ENCODE results near the gene HTRA1. TPM values are rescaled to one million over a fixed set of nuclear protein-coding genes. Genes with fewer than 3 reads are reported as not detected.

The HTRA1 gene
- total RNA-seq, 1 experiment from 2014 or later: 18.6 TPM

GRCh38 chr10:122546242-122546641 is 84.9 kb downstream of the HTRA1 start:
- TF ChIP-seq EZH2phosphoT487 (IDR thresholded peaks at IDR 0.05; ENCODE audit: borderline replicate concordance, low read length) (no peak), EZH2 (IDR thresholded peaks at IDR 0.05; ENCODE audit: low read length, unreplicated experiment) (no peak)
- TF ChIP-seq, protein P1, sequence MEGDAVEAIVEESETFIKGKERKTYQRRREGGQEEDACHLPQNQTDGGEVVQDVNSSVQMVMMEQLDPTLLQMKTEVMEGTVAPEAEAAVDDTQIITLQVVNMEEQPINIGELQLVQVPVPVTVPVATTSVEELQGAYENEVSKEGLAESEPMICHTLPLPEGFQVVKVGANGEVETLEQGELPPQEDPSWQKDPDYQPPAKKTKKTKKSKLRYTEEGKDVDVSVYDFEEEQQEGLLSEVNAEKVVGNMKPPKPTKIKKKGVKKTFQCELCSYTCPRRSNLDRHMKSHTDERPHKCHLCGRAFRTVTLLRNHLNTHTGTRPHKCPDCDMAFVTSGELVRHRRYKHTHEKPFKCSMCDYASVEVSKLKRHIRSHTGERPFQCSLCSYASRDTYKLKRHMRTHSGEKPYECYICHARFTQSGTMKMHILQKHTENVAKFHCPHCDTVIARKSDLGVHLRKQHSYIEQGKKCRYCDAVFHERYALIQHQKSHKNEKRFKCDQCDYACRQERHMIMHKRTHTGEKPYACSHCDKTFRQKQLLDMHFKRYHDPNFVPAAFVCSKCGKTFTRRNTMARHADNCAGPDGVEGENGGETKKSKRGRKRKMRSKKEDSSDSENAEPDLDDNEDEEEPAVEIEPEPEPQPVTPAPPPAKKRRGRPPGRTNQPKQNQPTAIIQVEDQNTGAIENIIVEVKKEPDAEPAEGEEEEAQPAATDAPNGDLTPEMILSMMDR (conservative IDR thresholded peaks at IDR 0.05; ENCODE audit: low read depth, low read length): no peak
- ChIA-PET CTCF (interaction anchor here (0.6 kb wide), 1 partner anchor 361 kb away, joined by 8 read pairs; no protein-coding TSS in a partner anchor), POLR2A (ENCODE audit: unreplicated experiment) (no interaction called here)
- intact Hi-C loops (cut with micrococcal nuclease): no loop called here
- no peak overlapping the region for H3K27ac ChIP-seq (ENCODE audit: low read length)
- no peaks in the 10 kb centered on the region for H4K20me1 ChIP-seq (ENCODE audit: low read length)
- no peak overlapping the region for H3K4me3 ChIP-seq (ENCODE audit: low read length)
- no peaks in the 10 kb centered on the region for H3K9me3 ChIP-seq (ENCODE audit: low read length)
- peaks cover 15% of the 10 kb centered on the region for H3K4me1 ChIP-seq (ENCODE audit: insufficient read depth, low read length)
- H3K36me3 ChIP-seq (ENCODE audit: low read depth, low read length): no peaks in the 10 kb centered on the region
- H3F3A ChIP-seq (ENCODE audit: low read length, unreplicated experiment): no peaks in the 10 kb centered on the region
- no peaks in the 10 kb centered on the region for H3K9me2 ChIP-seq (replicated peaks; ENCODE audit: low read length)
- no peaks in the 10 kb centered on the region for H3K79me2 ChIP-seq (ENCODE audit: low read length)
- H3K4me2 ChIP-seq (ENCODE audit: low read length): no peak overlapping the region
- ATAC-seq: no peak
- no TSS peak for BruUV-seq (replicated peaks)
- no peak for DNase-seq
- H3K27me3 ChIP-seq (ENCODE audit: low read length): no peaks in the 10 kb centered on the region
- H3K9ac ChIP-seq (ENCODE audit: low read length): no peak overlapping the region
- H2AFZ ChIP-seq (ENCODE audit: low read length): no peak overlapping the region

GRCh38 chr10:122548407-122549085 is 87.2 kb downstream of the HTRA1 start:
- BruUV-seq (replicated peaks): no TSS peak
- no peak overlapping the region for H3K4me2 ChIP-seq (ENCODE audit: low read length)
- no peak overlapping the region for H3K9ac ChIP-seq (ENCODE audit: low read length)
- no peak for DNase-seq
- H3K4me1 ChIP-seq (ENCODE audit: insufficient read depth, low read length): peaks cover 7% of the 10 kb centered on the region
- ChIA-PET CTCF (no interaction called here), POLR2A (ENCODE audit: unreplicated experiment) (no interaction called here)
- no peaks in the 10 kb centered on the region for H3K79me2 ChIP-seq (ENCODE audit: low read length)
- no peak for ATAC-seq
- no peak overlapping the region for H3K27ac ChIP-seq (ENCODE audit: low read length)
- TF ChIP-seq, protein P1 (conservative IDR thresholded peaks at IDR 0.05; ENCODE audit: low read depth, low read length): no peak
- TF ChIP-seq EZH2 (IDR thresholded peaks at IDR 0.05; ENCODE audit: low read length, unreplicated experiment) (no peak), EZH2phosphoT487 (IDR thresholded peaks at IDR 0.05; ENCODE audit: borderline replicate concordance, low read length) (no peak)
- intact Hi-C loops (cut with micrococcal nuclease): no loop called here
- H3F3A ChIP-seq (ENCODE audit: low read length, unreplicated experiment): no peaks in the 10 kb centered on the region
- H4K20me1 ChIP-seq (ENCODE audit: low read length): no peaks in the 10 kb centered on the region
- no peaks in the 10 kb centered on the region for H3K27me3 ChIP-seq (ENCODE audit: low read length)
- H3K36me3 ChIP-seq (ENCODE audit: low read depth, low read length): no peaks in the 10 kb centered on the region
- H3K9me2 ChIP-seq (replicated peaks; ENCODE audit: low read length): no peaks in the 10 kb centered on the region
- no peak overlapping the region for H2AFZ ChIP-seq (ENCODE audit: low read length)
- H3K9me3 ChIP-seq (ENCODE audit: low read length): no peaks in the 10 kb centered on the region
- H3K4me3 ChIP-seq (ENCODE audit: low read length): no peak overlapping the region

- TF ChIP-seq, protein P1 (conservative IDR thresholded peaks at IDR 0.05; ENCODE audit: low read depth, low read length): no peak
- no peak for TF ChIP-seq EZH2 (IDR thresholded peaks at IDR 0.05; ENCODE audit: low read length, unreplicated experiment)
- TF ChIP-seq EZH2phosphoT487 (IDR thresholded peaks at IDR 0.05; ENCODE audit: borderline replicate concordance, low read length): no peak
- H3F3A ChIP-seq (ENCODE audit: low read length, unreplicated experiment): no peaks in the 10 kb centered on the region
- H3K27ac ChIP-seq (ENCODE audit: low read length): no peak overlapping the region
- CTCF ChIA-PET: no interaction called here
- POLR2A ChIA-PET (ENCODE audit: unreplicated experiment): no interaction called here
- no peaks in the 10 kb centered on the region for H4K20me1 ChIP-seq (ENCODE audit: low read length)
- intact Hi-C loops (cut with micrococcal nuclease): no loop called here
- H3K4me3 ChIP-seq (ENCODE audit: low read length): no peak overlapping the region
- no peaks in the 10 kb centered on the region for H3K9me3 ChIP-seq (ENCODE audit: low read length)
- H3K4me1 ChIP-seq (ENCODE audit: insufficient read depth, low read length): no peaks in the 10 kb centered on the region
- BruUV-seq (replicated peaks): no TSS peak
- H3K9ac ChIP-seq (ENCODE audit: low read length): no peak overlapping the region
- H3K9me2 ChIP-seq (replicated peaks; ENCODE audit: low read length): no peaks in the 10 kb centered on the region
- ATAC-seq (no peak), DNase-seq (no peak)
- H3K4me2 ChIP-seq (ENCODE audit: low read length): no peak overlapping the region
- H3K79me2 ChIP-seq (ENCODE audit: low read length): no peaks in the 10 kb centered on the region
- H2AFZ ChIP-seq (ENCODE audit: low read length): no peak overlapping the region
- no peaks in the 10 kb centered on the region for H3K27me3 ChIP-seq (ENCODE audit: low read length)
- no peaks in the 10 kb centered on the region for H3K36me3 ChIP-seq (ENCODE audit: low read depth, low read length)
These were observed 88.3 kb downstream of the HTRA1 start for GRCh38 chr10:122549636-122550035.
